Kidney tubule cell (primary cell): ENCODE data around the gene CHRNA1.
A peak's percentile ranks its signal among the peaks of the same experiment; 100 is the strongest.

Experiments
- DNase-seq: peaks from one replicate; pipeline ENCODE4 v3.0.0-alpha.2; 2018; ENCODE audit warnings: low spot score

CHRNA1 gene

GRCh38 chr2:174781996-174782395 lies 17.7 kb upstream of the CHRNA1 start:
- no peak for DNase-seq

GRCh38 chr2:174781298-174781697 lies 17.0 kb upstream of the CHRNA1 start:
- no peak for DNase-seq

DNA sequence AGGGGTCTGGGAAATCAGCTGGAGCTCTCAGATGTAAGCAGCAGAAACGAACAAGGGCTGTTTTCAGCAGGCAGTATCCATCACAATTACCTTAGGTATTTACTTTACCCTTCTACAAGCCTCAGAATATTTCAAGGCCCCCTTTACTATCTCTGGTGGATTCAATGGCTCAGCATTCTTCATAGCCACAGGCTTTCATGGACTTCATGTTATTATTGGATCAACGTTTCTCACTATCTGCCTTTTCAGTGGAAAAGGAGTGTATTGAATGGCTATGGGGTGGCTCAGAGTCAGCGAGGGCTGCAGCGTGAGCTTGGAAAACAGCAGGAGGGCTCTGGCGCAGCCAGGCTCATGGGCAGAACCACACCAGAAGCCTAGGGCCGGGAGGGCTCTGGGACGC lies 16.6 kb upstream of the CHRNA1 start:
- DNase-seq: no peak

- peak; percentile 67 for DNase-seq
These were observed 16.0 kb upstream of the CHRNA1 start for GRCh38 chr2:174780191-174780840.

DNA sequence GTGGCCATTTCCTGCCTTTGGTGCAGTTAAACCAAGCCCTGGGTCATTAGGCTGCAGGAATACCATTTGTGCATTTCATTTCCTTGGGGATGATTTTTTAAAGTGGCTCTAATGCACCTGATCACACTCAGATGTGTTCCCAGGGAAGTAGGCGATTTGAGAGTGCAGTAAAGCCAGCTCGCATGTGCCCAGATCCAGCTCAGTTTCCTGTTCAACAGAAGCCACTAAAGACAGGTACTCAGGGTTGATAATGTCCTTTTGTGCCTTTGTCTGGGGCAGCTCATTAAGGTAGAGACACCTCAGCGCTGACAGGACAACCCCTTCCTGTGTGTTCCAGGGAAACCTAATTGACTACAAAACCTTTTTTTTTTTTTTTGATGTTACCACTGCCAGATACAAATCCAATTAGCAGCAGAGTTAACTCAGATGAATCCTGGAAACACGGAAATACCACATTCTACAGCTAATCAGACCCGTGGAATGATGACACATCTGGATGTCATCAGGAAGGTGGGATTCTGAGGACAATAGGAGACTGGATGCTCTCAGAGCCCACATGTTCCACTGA lies 15.2 kb upstream of the CHRNA1 start:
- DNase-seq: peak; percentile 61

DNA sequence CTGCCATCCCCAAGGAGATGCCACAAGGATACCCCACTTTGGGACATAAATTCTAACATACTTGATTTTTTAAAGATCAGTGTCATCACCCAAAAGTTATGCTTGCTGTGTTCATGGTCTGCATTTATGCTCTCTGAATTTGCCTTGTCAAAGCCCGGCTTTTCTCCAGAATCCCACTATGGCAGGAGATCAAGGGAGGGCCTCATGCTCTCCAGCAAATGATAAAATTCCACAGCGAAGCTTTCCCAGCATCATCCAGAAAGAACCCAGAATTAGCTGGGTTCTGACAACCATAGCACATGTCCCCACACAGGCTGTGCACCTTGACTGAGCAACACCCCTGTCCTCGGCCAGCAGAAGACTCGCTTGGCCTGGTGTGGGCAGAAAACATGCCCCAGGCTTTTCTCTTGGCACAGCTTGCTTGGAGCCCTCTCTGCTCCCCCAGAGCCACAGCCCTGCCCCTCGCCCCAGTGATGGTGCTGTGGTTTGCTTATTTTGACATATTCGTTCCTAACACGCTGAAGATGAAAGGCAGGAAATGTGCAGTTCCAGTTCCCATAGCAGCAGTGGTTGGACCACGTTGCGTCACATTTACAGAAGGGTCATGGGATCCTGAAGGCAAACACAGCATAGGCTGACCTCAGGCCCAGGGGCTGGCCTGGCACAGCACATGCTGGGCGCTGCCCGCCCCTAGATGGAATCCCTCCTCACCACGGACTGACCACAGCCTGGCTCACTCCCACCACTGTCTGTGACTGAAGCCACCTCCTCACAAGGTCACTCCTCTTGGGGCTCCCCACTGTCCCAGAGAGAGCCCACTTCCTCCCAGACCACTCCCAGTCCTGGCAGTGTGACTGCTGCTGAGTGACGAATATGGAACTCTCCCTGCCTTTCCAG lies 14.1 kb upstream of the CHRNA1 start:
- DNase-seq: peak; percentile 65

DNA sequence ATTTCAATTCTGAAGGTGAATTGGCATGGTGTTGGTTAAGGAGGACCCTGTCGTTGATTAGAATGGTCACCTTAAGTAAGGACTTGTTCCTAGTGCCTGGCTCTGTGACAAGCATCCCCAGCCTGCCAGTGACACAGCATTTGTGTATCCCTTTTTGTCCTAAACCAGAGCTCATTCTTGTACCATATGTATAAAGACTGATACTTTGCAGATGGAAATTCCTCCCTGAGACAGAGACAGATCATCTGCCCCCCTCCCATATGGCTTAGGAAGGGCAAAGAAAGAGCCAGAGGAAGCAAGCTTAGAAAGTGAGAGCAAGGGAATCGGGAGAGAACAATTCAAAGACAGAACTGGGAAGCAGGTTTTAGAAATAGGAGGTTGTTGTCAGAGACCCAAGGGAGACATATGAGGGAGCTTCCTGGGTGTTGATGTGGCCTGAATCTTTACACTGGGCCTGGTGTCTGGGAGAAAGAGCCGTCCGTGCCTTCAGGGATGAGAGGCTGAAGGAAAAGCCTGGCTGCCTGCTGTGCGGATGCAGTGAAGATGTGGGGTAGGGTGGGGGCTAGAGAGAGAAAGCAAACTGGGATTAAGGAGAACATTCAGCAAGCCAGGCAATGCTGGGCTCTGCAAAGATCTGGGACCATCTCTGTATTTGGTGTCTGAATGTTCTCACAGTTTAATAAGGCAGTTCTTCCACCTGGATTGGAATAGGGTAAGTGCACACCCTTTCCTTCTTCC lies 13.2 kb upstream of the CHRNA1 start:
- no peak for DNase-seq

DNA sequence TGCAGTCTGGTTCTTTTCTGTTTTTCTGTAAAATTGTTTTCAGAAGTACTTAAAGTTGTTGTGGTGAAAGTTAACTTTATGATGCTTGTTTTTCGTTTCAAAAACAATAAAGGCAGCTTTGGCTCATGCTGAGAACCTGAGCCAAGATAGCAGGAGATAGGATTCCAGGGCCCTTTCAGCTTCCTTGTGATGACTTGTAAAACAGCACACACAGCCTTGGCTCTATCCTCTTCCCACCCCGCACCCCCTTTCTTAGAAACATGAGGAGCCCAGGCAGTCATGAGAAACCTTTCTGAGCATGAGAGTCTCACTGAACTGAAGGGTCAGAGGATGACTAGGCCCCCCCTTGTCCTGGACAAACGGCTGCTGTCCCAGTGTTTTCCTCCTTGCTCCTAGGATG lies 12.4 kb upstream of the CHRNA1 start:
- DNase-seq: no peak

- DNase-seq: no peak
These were observed 12.0 kb upstream of the CHRNA1 start for GRCh38 chr2:174776223-174776622.

DNA sequence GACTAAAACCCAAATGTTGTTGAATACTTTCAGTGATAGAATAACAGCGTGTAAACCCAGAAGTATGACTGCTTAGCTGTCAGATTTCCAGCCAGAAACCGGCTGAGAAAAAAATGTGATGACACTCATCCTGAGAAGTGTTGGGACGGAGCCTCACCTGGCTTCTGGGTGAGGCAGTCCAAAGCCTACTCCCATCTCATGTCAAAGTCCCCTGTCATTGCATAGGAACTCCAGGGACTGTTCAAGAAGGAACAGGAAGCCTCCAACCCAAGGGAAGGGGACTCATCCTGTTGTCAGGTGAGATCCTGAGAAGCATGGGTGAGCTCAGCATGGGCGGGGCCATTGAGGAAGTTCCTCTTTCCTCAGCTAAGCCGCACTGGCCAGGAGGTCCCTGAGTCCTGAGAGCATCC lies 11.3 kb upstream of the CHRNA1 start:
- DNase-seq: peak; percentile 83

DNA sequence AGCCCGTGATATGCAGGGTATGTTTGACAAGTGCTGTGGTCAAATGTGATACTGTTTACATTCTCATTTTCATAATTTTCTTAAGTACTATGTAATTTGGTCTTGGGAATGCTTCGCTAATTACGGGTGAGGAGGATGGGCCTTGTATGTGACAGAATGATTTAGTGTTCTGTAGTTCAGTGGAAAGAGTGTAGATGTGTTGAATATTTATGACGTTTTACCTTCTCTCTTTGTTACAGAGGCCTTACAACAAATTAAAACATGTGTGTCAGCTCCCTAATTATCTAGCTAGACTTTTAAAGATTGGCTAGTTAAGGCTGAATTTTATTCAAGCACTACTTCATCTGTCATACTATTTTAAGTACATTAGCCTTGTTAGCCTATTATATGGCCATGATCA lies 10.6 kb upstream of the CHRNA1 start:
- no peak for DNase-seq

- no peak for DNase-seq
These were observed 8.9 kb upstream of the CHRNA1 start for GRCh38 chr2:174773215-174773614.

GRCh38 chr2:174772472-174772801 lies 8.2 kb upstream of the CHRNA1 start:
- DNase-seq: no peak

DNA sequence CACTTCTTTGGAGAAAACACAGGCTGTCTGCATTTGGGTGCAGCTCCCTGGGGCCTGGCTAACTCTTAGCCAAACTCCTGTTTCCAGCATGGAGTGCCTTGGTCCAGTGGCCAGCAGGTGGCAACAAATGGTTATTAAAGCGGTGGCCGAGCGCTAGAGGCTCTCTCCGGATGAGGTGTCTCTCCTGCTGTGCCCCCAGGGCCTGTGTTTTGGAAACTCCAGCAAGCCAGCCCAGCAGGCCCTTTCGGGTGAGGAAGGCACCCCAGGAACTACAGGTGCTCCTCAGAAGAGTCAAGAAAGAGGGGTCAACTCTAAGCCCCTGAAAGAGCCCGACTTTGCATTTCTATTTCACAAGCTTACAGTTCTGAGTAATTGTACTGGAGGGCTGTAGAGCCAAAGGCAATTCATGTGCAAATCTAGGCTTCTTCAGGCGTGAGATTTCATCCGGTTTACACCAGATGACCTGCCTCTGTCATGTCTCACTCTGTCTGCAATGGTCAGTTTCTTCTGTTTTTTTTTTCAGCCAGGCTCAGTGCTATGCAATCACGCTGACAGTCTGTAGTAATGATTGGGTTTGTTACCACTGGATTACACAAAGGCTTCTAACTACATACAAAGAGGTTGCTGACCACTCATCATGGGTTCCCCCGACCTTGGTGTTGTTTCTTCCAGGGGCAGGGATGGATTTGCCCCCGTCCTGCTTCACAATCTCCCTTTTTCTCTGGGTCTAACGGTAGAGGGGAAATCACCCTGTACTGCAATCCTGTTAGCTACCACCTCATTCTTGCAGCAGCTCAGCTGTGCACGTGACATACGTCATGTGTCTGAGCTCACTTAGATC lies 7.6 kb upstream of the CHRNA1 start:
- DNase-seq: peak; percentile 84

- DNase-seq: no peak
These were observed 6.9 kb upstream of the CHRNA1 start for GRCh38 chr2:174771136-174771535.

- no peak for DNase-seq
These were observed 4.3 kb upstream of the CHRNA1 start for GRCh38 chr2:174768557-174768956.

DNA sequence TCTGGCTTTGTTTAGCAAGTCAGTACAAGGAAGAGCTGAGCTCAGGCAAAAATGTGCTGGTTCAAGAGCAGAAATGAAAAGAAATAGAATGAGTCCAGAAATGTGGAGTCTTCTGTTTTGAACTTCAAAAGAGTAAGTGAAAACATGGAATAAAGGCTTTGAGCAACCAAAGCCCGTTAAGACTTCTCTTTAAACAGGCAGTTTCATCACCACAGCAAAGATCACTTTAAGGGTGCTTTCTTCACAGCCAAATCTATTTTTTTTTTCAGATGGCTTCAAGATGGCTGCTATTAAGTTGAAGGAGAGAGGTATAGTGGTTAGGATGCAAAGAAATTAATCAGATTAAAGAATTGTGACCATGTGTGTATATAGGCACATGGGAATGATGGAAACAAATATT lies 2.0 kb upstream of the CHRNA1 start:
- DNase-seq: no peak

GRCh38 chr2:174765576-174765975 lies 1.3 kb upstream of the CHRNA1 start:
- no peak for DNase-seq

DNA sequence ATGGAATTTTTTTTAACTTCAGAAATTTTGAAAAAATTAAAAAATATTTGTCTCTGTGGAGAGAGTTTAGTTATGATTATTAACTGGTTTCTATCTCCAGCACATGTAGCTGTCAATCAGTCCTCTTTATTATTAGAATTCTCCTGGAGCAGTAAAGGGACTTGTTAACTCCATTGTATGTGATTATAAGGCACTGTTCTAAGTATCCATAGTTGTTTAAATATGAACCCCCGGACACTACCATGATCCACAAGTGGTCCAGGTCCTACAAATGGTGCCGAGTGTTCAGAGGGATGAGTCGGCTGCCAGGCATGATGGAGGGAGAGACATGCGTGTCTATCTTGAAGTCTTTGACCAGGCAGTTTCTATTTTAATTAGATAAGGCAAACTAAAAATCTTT lies 492 bp downstream of the CHRNA1 start:
- no peak for DNase-seq

DNA sequence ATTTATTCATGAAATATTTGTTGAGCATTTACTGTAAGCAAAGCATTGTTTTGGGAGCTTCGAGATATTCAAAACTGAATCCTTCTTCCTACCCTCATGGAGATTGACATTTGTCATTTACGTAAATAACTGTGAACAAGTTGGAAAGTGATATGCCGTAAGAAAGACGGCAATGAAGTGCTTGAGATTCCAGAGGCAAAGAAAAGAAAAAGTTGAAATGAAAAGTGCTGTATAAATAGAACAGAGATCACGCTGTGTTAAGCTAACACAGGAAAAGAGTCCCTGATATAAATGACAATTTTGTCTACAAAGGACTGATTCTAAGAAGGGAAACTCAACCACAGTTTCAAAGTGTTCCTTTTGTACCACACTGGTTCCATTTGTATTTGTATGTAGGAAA lies 1.8 kb downstream of the CHRNA1 start:
- no peak for DNase-seq

GRCh38 chr2:174761837-174762236 lies 2.4 kb downstream of the CHRNA1 start:
- DNase-seq: peak; percentile 13
